ENCODE results near the gene RABGAP1L.

- no peak for TF ChIP-seq EZH2 (IDR thresholded peaks at IDR 0.05)
- TF ChIP-seq YY1 (IDR thresholded peaks at IDR 0.05; ENCODE audit: extremely low read depth, insufficient replicate concordance, low read depth, low read length) = no peak
- TF ChIP-seq POLR2AphosphoS5 (IDR thresholded peaks at IDR 0.05; ENCODE audit: low read depth, low read length) = no peak
- no peak for TF ChIP-seq REST (IDR thresholded peaks at IDR 0.05; ENCODE audit: low read depth)
- no peak for TF ChIP-seq CTCF (IDR thresholded peaks at IDR 0.05 in 2 of 3, conservative IDR thresholded peaks at IDR 0.05 in 1 of 3; ENCODE audit: borderline replicate concordance in 1 of 3, insufficient read depth in 1 of 3, low read depth in 2 of 3, low read length in 2 of 3)
- TF ChIP-seq SP1 (IDR thresholded peaks at IDR 0.05; ENCODE audit: low read depth) = no peak
- no peak for TF ChIP-seq ZNF274 (IDR thresholded peaks at IDR 0.05; ENCODE audit: low read depth, low read length)
Observed at GRCh38 chr1:174284052-174284451, 124.7 kb downstream of the RABGAP1L start.

Data from HCT116 (cell line).